Breast epithelium (tissue), 3 donors: ENCODE results near the gene SNPH.

Experiments used
- POLR2A ChIP-seq: fragments of 450-650 bp; IDR thresholded peaks from one replicate; pipeline ENCODE4 v1.6.1; 2016; ENCODE audit warnings: antibody characterized with exemption, mild to moderate bottlenecking, moderate library complexity
- POLR2AphosphoS5 ChIP-seq, 3 donors: sonication (generic); formaldehyde crosslinking; IDR thresholded peaks; one replicate each; pipeline ENCODE4 v1.6.1; 2017; ENCODE audit warnings: antibody characterized with exemption in 3 of 3
- TF ChIP-seq, protein P1 (sequence below), 3 donors: fragments of 450-650 bp; IDR thresholded peaks; one replicate each; pipeline ENCODE4 v1.5.1; 2016 to 2017; ENCODE audit warnings: antibody characterized with exemption in 3 of 3, mild to moderate bottlenecking in 3 of 3, moderate library complexity in 3 of 3

DNA sequence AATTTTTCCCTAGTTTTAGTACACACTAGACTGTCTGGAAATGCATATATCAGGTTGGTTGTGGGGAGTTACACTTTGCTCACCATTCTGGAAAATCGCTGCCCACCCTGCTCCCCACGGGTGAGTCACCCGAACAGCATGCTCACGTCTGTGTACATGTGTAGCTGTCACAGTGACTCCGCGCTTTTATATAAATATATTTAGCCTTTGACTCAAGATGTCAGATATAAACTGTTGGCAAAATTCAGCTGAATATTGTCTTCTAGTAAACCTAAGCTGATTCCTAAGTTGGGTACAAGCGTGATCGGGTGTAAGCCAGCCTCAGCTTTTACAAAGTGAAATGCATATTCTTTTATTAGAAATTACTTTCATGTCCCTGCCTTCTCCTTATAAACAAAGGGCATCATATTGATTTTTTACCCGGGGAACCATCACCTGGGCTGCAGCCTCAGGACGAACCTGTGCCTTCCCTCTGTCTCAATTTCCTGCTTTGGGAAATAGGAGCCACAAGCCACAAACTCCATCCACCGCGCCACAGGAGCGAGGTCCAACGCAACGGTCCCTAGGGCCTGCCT lies 58.6 kb downstream of the SNPH start:
- no peak for TF ChIP-seq POLR2A
- TF ChIP-seq, protein P1, sequence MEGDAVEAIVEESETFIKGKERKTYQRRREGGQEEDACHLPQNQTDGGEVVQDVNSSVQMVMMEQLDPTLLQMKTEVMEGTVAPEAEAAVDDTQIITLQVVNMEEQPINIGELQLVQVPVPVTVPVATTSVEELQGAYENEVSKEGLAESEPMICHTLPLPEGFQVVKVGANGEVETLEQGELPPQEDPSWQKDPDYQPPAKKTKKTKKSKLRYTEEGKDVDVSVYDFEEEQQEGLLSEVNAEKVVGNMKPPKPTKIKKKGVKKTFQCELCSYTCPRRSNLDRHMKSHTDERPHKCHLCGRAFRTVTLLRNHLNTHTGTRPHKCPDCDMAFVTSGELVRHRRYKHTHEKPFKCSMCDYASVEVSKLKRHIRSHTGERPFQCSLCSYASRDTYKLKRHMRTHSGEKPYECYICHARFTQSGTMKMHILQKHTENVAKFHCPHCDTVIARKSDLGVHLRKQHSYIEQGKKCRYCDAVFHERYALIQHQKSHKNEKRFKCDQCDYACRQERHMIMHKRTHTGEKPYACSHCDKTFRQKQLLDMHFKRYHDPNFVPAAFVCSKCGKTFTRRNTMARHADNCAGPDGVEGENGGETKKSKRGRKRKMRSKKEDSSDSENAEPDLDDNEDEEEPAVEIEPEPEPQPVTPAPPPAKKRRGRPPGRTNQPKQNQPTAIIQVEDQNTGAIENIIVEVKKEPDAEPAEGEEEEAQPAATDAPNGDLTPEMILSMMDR (IDR thresholded peaks at IDR 0.05) = no peak
- no peak for TF ChIP-seq POLR2AphosphoS5 (IDR thresholded peaks at IDR 0.05)
